ENCODE data around the gene DMTF1. TPM values are rescaled to one million over a fixed set of nuclear protein-coding genes. Genes with fewer than 3 reads are reported as not detected.

The DMTF1 gene
- total RNA-seq, 1 experiment from 2014 or later = 56.3 TPM

DNA sequence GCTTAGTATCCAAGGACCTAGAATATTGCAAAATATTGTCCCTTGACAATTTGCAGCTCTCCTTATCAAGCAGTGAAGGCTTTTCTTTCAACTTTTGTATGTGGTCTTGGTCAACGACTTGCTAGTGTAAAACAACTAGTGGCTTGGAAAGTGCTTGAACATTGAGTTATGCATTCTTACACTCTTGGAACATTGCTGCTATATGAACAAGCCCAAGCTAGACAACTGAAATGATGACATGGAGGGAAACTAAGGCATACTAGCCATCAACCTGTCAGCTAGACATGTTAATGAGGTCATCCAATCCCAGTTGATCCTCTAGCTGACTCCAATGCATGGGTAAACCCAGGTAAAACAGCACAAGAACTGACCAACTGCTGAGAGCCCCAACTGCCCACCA is 12.7 kb upstream of the DMTF1 start:
- Histone ChIP-seq H3K4me2 (ENCODE audit: low read length) (no peak overlapping the region), H3K4me1 (ENCODE audit: control insufficient read depth in 1 of 2, insufficient read depth in 2 of 2, low read length in 2 of 2) (no peaks in the 10 kb centered on the region), H3K4me3 (replicated peaks in 1 of 2; ENCODE audit: low read depth in 1 of 2, low read length in 2 of 2) (no peak overlapping the region), H3K9me3 (ENCODE audit: control insufficient read depth in 1 of 2, insufficient read depth in 1 of 2, low read depth in 1 of 2, low read length in 2 of 2) (no peaks in the 10 kb centered on the region), H3K27me3 (ENCODE audit: insufficient read depth, low read length) (no peaks in the 10 kb centered on the region), H3K79me2 (ENCODE audit: insufficient read depth, low read length) (no peaks in the 10 kb centered on the region), H3K27ac (ENCODE audit: low read depth, low read length) (no peak overlapping the region), H3K9me2 (ENCODE audit: insufficient read depth) (no peaks in the 10 kb centered on the region), H2AFZ (ENCODE audit: low read depth, low read length, poor library complexity, severe bottlenecking) (no peak overlapping the region), H4K20me1 (ENCODE audit: insufficient read depth) (no peaks in the 10 kb centered on the region), H3K36me3 (ENCODE audit: control insufficient read depth in 1 of 2, insufficient read depth in 2 of 2, low read length in 2 of 2) (no peaks in the 10 kb centered on the region), H3K9ac (ENCODE audit: low read length) (no peak overlapping the region)
- ChIA-PET CTCF (interaction anchor here (1.1 kb wide), 1 partner anchor 212 kb away, joined by 4 read pairs; no protein-coding TSS in a partner anchor), RAD21 (ENCODE audit: low non-redundant PET in 1 of 2, low total read pairs in 2 of 2, uncharacterized antibody in 2 of 2, unreplicated experiment in 2 of 2) (no interaction called here), POLR2A (no interaction called here)
- BruUV-seq (replicated peaks) = no TSS peak
- DNase-seq (ENCODE audit: low read depth, low spot score) (no peak), ATAC-seq (no peak)
- intact Hi-C loops (cut with micrococcal nuclease) = no loop called here
- TF ChIP-seq YY1 (IDR thresholded peaks at IDR 0.05; ENCODE audit: extremely low read depth, insufficient replicate concordance, low read depth, low read length) (no peak), POLR2A (IDR thresholded peaks at IDR 0.05; ENCODE audit: borderline replicate concordance, extremely low read depth, insufficient read depth, insufficient read length) (no peak)
- TF ChIP-seq, protein P1, sequence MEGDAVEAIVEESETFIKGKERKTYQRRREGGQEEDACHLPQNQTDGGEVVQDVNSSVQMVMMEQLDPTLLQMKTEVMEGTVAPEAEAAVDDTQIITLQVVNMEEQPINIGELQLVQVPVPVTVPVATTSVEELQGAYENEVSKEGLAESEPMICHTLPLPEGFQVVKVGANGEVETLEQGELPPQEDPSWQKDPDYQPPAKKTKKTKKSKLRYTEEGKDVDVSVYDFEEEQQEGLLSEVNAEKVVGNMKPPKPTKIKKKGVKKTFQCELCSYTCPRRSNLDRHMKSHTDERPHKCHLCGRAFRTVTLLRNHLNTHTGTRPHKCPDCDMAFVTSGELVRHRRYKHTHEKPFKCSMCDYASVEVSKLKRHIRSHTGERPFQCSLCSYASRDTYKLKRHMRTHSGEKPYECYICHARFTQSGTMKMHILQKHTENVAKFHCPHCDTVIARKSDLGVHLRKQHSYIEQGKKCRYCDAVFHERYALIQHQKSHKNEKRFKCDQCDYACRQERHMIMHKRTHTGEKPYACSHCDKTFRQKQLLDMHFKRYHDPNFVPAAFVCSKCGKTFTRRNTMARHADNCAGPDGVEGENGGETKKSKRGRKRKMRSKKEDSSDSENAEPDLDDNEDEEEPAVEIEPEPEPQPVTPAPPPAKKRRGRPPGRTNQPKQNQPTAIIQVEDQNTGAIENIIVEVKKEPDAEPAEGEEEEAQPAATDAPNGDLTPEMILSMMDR (IDR thresholded peaks at IDR 0.05 in 2 of 3, conservative IDR thresholded peaks at IDR 0.05 in 1 of 3; ENCODE audit: borderline replicate concordance in 1 of 3, insufficient read depth in 1 of 3, low read depth in 2 of 3, low read length in 2 of 3) = no peak
- TF ChIP-seq, protein P2, sequence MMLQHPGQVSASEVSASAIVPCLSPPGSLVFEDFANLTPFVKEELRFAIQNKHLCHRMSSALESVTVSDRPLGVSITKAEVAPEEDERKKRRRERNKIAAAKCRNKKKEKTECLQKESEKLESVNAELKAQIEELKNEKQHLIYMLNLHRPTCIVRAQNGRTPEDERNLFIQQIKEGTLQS (IDR thresholded peaks at IDR 0.05) = no peak

DNA sequence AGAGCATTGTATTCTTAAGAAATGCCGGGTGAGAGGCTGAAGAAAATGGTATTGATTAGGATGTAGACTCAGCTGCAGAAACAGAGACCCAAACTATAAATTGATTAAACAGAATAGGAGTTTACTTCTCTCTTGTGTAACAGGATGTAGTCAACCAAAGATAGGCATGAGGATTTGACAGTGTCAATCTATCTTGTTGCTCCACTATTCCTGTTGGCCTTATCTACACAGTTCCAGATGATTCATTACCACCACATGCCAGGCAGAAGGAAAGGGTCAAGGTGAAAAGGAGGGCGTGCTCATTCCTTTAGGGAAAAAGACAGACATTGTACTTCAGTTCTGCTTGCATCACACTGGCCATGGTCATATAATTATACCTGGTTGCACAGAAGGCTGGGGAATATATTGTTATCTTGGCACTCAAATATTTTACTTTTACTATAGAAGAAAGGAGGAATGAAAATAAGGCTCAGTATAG is 11.9 kb upstream of the DMTF1 start:
- no peak overlapping the region for H3K4me3 ChIP-seq (replicated peaks in 1 of 2; ENCODE audit: low read depth in 1 of 2, low read length in 2 of 2)
- no peaks in the 10 kb centered on the region for H3K9me3 ChIP-seq (ENCODE audit: control insufficient read depth in 1 of 2, insufficient read depth in 1 of 2, low read depth in 1 of 2, low read length in 2 of 2)
- no peak overlapping the region for H3K27ac ChIP-seq (ENCODE audit: low read depth, low read length)
- H3K79me2 ChIP-seq (ENCODE audit: insufficient read depth, low read length) = no peaks in the 10 kb centered on the region
- CTCF ChIA-PET = no interaction called here
- H3K4me2 ChIP-seq (ENCODE audit: low read length) = no peak overlapping the region
- no peak overlapping the region for H3K9ac ChIP-seq (ENCODE audit: low read length)
- H3K27me3 ChIP-seq (ENCODE audit: insufficient read depth, low read length) = no peaks in the 10 kb centered on the region
- intact Hi-C loops (cut with micrococcal nuclease) = no loop called here
- H3K4me1 ChIP-seq (ENCODE audit: control insufficient read depth in 1 of 2, insufficient read depth in 2 of 2, low read length in 2 of 2) = no peaks in the 10 kb centered on the region
- no peaks in the 10 kb centered on the region for H3K9me2 ChIP-seq (ENCODE audit: insufficient read depth)
- BruUV-seq (replicated peaks) = no TSS peak
- H4K20me1 ChIP-seq (ENCODE audit: insufficient read depth) = no peaks in the 10 kb centered on the region
- RAD21 ChIA-PET (ENCODE audit: low non-redundant PET in 1 of 2, low total read pairs in 2 of 2, uncharacterized antibody in 2 of 2, unreplicated experiment in 2 of 2) = no interaction called here
- no peaks in the 10 kb centered on the region for H3K36me3 ChIP-seq (ENCODE audit: control insufficient read depth in 1 of 2, insufficient read depth in 2 of 2, low read length in 2 of 2)
- POLR2A ChIA-PET = interaction anchor here (1.6 kb wide), 1 partner anchor 12 kb away, joined by 6 read pairs; the partner anchor contains the start of gene DMTF1
- no peak for DNase-seq (ENCODE audit: low read depth, low spot score)
- ATAC-seq = no peak
- no peak overlapping the region for H2AFZ ChIP-seq (ENCODE audit: low read depth, low read length, poor library complexity, severe bottlenecking)
- TF ChIP-seq RAD21 (IDR thresholded peaks at IDR 0.05; ENCODE audit: low read depth) (no peak), CBX3 (IDR thresholded peaks at IDR 0.05; ENCODE audit: low read depth) (no peak), SP1 (IDR thresholded peaks at IDR 0.05; ENCODE audit: low read depth) (no peak), EZH2phosphoT487 (IDR thresholded peaks at IDR 0.05; ENCODE audit: borderline replicate concordance) (no peak), ZFX (IDR thresholded peaks at IDR 0.05) (no peak), ELF1 (IDR thresholded peaks at IDR 0.05; ENCODE audit: borderline replicate concordance, low read depth) (no peak), FOSL1 (IDR thresholded peaks at IDR 0.05; ENCODE audit: low read depth) (no peak), EGR1 (IDR thresholded peaks at IDR 0.05; ENCODE audit: low read depth) (no peak), SIN3A (IDR thresholded peaks at IDR 0.05; ENCODE audit: low read depth) (no peak), ZNF274 (IDR thresholded peaks at IDR 0.05; ENCODE audit: low read depth, low read length) (no peak), CEBPB (IDR thresholded peaks at IDR 0.05; ENCODE audit: low read depth) (no peak), JUND (IDR thresholded peaks at IDR 0.05) (no peak)
- TF ChIP-seq, protein P1 (IDR thresholded peaks at IDR 0.05 in 2 of 3, conservative IDR thresholded peaks at IDR 0.05 in 1 of 3; ENCODE audit: borderline replicate concordance in 1 of 3, insufficient read depth in 1 of 3, low read depth in 2 of 3, low read length in 2 of 3) = no peak
- TF ChIP-seq, protein P3, sequence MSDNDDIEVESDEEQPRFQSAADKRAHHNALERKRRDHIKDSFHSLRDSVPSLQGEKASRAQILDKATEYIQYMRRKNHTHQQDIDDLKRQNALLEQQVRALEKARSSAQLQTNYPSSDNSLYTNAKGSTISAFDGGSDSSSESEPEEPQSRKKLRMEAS (IDR thresholded peaks at IDR 0.05) = no peak
- TF ChIP-seq, protein P2 (IDR thresholded peaks at IDR 0.05) = no peak
